ENCODE results near the gene DBNDD2.

DNA sequence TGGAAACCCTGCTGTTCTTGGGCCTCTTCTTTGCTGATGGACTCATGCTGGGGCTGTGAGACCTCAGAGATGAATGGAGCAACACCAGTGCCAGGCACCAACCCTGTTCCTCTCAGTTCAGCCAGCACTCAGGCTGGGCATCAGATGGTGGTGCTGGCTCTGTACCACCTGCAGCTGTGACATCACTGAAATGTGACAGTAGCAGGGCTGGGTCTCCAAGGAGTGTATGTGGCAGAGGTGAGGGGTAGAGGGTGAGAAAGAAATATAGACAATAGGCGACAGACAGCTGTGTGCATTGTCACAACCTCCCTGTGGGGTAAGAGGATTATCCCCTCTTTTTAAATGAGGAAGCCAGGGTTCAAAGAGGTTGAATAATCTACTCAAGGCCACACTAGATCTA lies 29.9 kb upstream of the DBNDD2 start, which contains the start of gene TP53TG5:
- TF ChIP-seq, protein P1, sequence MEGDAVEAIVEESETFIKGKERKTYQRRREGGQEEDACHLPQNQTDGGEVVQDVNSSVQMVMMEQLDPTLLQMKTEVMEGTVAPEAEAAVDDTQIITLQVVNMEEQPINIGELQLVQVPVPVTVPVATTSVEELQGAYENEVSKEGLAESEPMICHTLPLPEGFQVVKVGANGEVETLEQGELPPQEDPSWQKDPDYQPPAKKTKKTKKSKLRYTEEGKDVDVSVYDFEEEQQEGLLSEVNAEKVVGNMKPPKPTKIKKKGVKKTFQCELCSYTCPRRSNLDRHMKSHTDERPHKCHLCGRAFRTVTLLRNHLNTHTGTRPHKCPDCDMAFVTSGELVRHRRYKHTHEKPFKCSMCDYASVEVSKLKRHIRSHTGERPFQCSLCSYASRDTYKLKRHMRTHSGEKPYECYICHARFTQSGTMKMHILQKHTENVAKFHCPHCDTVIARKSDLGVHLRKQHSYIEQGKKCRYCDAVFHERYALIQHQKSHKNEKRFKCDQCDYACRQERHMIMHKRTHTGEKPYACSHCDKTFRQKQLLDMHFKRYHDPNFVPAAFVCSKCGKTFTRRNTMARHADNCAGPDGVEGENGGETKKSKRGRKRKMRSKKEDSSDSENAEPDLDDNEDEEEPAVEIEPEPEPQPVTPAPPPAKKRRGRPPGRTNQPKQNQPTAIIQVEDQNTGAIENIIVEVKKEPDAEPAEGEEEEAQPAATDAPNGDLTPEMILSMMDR (conservative IDR thresholded peaks at IDR 0.05; ENCODE audit: low read depth, low read length): no peak
- no peak for TF ChIP-seq EZH2 (IDR thresholded peaks at IDR 0.05; ENCODE audit: borderline replicate concordance, low read depth, low read length, poor library complexity, severe bottlenecking)
